Panc1 (cell line): Measurements from ENCODE around the gene PYHIN1.

ENCODE experiments used
- CTCF ChIP-seq: fragments of 450-650 bp; IDR thresholded peaks from 2 replicates; pipeline ENCODE4 v1.5.1; 2017; ENCODE audit warnings: mild to moderate bottlenecking
- POLR2AphosphoS5 ChIP-seq: IDR thresholded peaks from 2 replicates; pipeline ENCODE4 v1.6.1; 2012; ENCODE audit warnings: mild to moderate bottlenecking, low read depth, low read length, moderate library complexity
- SIN3A ChIP-seq: IDR thresholded peaks from 2 replicates; pipeline ENCODE4 v1.6.1; 2012; ENCODE audit warnings: low read depth, mild to moderate bottlenecking, low read length, moderate library complexity, borderline replicate concordance; ENCODE audit not compliant: insufficient read depth
- TF ChIP-seq, protein P1 (sequence below), 2 experiments: IDR thresholded peaks; 2 replicates each; pipeline ENCODE4 v1.6.1; 2011 to 2012; ENCODE audit warnings: low read depth in 2 of 2, control low read depth in 1 of 2, low read length in 1 of 2, mild to moderate bottlenecking in 1 of 2, moderate library complexity in 1 of 2; ENCODE audit not compliant: insufficient read depth in 1 of 2

DNA sequence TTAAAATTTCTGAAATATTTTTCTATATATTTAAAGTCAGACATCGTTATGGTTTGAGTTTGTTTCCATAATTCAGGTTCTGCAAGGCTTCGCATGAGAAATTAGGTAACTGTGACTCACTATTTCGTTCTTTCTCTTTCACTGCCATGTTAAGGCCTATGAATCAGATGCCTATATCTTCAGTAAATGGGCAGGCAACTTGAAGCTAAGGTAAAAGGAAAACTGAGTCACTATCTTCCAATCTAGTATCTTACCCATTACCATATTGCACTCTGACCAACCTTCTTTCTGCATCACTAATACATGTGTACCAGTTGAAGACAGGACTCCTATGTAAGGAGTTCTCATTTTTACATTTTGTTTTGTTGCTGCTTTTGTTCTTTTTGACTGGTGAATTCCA is 37.8 kb downstream of the PYHIN1 start:
- TF ChIP-seq CTCF (no peak), SIN3A (no peak), POLR2AphosphoS5 (no peak)
- TF ChIP-seq, protein P1, sequence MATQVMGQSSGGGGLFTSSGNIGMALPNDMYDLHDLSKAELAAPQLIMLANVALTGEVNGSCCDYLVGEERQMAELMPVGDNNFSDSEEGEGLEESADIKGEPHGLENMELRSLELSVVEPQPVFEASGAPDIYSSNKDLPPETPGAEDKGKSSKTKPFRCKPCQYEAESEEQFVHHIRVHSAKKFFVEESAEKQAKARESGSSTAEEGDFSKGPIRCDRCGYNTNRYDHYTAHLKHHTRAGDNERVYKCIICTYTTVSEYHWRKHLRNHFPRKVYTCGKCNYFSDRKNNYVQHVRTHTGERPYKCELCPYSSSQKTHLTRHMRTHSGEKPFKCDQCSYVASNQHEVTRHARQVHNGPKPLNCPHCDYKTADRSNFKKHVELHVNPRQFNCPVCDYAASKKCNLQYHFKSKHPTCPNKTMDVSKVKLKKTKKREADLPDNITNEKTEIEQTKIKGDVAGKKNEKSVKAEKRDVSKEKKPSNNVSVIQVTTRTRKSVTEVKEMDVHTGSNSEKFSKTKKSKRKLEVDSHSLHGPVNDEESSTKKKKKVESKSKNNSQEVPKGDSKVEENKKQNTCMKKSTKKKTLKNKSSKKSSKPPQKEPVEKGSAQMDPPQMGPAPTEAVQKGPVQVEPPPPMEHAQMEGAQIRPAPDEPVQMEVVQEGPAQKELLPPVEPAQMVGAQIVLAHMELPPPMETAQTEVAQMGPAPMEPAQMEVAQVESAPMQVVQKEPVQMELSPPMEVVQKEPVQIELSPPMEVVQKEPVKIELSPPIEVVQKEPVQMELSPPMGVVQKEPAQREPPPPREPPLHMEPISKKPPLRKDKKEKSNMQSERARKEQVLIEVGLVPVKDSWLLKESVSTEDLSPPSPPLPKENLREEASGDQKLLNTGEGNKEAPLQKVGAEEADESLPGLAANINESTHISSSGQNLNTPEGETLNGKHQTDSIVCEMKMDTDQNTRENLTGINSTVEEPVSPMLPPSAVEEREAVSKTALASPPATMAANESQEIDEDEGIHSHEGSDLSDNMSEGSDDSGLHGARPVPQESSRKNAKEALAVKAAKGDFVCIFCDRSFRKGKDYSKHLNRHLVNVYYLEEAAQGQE (IDR thresholded peaks at IDR 0.05; ENCODE audit: insufficient read depth in 1 of 2, low read depth in 2 of 2, low read length in 1 of 2): no peak
